ENCODE results near the gene NFIA.

NFIA gene

GRCh38 chr1:61460191-61460590 is 377.8 kb downstream of the NFIA start:
- no peak overlapping the region for H2BK5ac ChIP-seq (ENCODE audit: low read length)
- no peaks in the 10 kb centered on the region for H3K79me1 ChIP-seq (ENCODE audit: low read depth, low read length)
- no peak overlapping the region for H4K8ac ChIP-seq (ENCODE audit: low read depth, low read length)
- H2AK5ac ChIP-seq (ENCODE audit: low read depth, low read length), result no peak overlapping the region
- H2BK12ac ChIP-seq (ENCODE audit: low read length), result no peak overlapping the region
- no CpG with 5 or more reads among the region's 6 CpGs for WGBS, 2 donors (ENCODE audit: extremely low coverage in 2 of 2, insufficient read length in 2 of 2, insufficient replicate concordance in 1 of 2)
- no peak overlapping the region for H3K4me2 ChIP-seq (ENCODE audit: insufficient read depth, low read length, poor library complexity, severe bottlenecking)
- H2BK15ac ChIP-seq (ENCODE audit: low read length), result no peak overlapping the region
- no peak for DNase-seq (ENCODE audit: low spot score)
- no peaks in the 10 kb centered on the region for H3K36me3 ChIP-seq (replicated peaks in 1 of 2; ENCODE audit: control insufficient read depth in 2 of 2, insufficient read depth in 2 of 2, low read length in 2 of 2)
- no peak overlapping the region for H3K27ac ChIP-seq (replicated peaks; ENCODE audit: low read length)
- H4K91ac ChIP-seq (ENCODE audit: low read depth, low read length, poor library complexity), result no peak overlapping the region
- H3K27me3 ChIP-seq (ENCODE audit: control insufficient read depth in 3 of 3, insufficient read depth in 3 of 3, low read depth in 1 of 3, low read length in 3 of 3), result peaks cover 0 to 7% (median 0%) of the 10 kb centered on the region in 3 experiments
- no peak overlapping the region for H2AFZ ChIP-seq (ENCODE audit: low read length)
- H3K9ac ChIP-seq (ENCODE audit: low read depth, low read length, poor library complexity), result no peak overlapping the region
- no peak overlapping the region for H3K4me3 ChIP-seq (ENCODE audit: low read length in 2 of 2)
- peaks cover 0 to 2% of the 10 kb centered on the region in 2 donors for H3K4me1 ChIP-seq (ENCODE audit: control insufficient read depth in 2 of 2, insufficient read depth in 1 of 2, low read depth in 1 of 2, low read length in 2 of 2)
- H3K9me3 ChIP-seq (replicated peaks in 1 of 2; ENCODE audit: control insufficient read depth in 2 of 2, insufficient read depth in 1 of 2, low read depth in 1 of 2, low read length in 2 of 2), result no peaks in the 10 kb centered on the region
- no peak overlapping the region for H3K23ac ChIP-seq (ENCODE audit: low read depth, low read length, poor library complexity)
- no peak overlapping the region for H2BK120ac ChIP-seq (ENCODE audit: low read depth, low read length)
- no peak overlapping the region for H3K18ac ChIP-seq (ENCODE audit: low read length)
- no peak overlapping the region for H3K14ac ChIP-seq (ENCODE audit: low read length)
- no peak overlapping the region for H3K4ac ChIP-seq (ENCODE audit: low read length)

GRCh38 chr1:61461406-61462384 is 379.3 kb downstream of the NFIA start:
- no peak for DNase-seq (ENCODE audit: low spot score)
- H3K23ac ChIP-seq (ENCODE audit: low read depth, low read length, poor library complexity), result no peak overlapping the region
- H3K9me3 ChIP-seq (replicated peaks in 1 of 2; ENCODE audit: control insufficient read depth in 2 of 2, insufficient read depth in 1 of 2, low read depth in 1 of 2, low read length in 2 of 2), result no peaks in the 10 kb centered on the region

DNA sequence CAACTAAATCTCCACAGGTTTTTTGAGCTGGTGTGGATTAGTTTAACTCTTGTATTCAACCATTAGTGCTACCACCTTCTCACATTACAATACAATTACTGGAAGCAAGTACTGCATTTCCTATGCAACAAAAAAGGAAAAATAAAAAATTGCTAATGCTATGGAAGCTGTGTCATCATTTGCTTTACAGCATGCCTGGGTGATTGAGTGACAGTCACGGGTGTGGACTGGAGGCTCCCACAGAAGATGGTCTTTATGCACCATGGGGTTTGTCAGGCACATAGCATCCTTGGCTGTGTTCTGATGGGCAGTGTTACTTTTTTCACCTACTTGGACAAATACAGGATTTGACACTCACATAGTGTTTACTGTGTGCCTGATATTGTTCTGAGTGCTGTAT is 380.3 kb downstream of the NFIA start:
- H3K36me3 ChIP-seq (replicated peaks in 1 of 2; ENCODE audit: control insufficient read depth in 2 of 2, insufficient read depth in 2 of 2, low read length in 2 of 2), result no peaks in the 10 kb centered on the region
- H3K79me1 ChIP-seq (ENCODE audit: low read depth, low read length), result no peaks in the 10 kb centered on the region
- H3K23ac ChIP-seq (ENCODE audit: low read depth, low read length, poor library complexity), result no peak overlapping the region
- peaks cover 0 to 2% of the 10 kb centered on the region in 2 donors for H3K4me1 ChIP-seq (ENCODE audit: control insufficient read depth in 2 of 2, insufficient read depth in 1 of 2, low read depth in 1 of 2, low read length in 2 of 2)
- H3K14ac ChIP-seq (ENCODE audit: low read length), result no peak overlapping the region
- H3K9me3 ChIP-seq (replicated peaks in 1 of 2; ENCODE audit: control insufficient read depth in 2 of 2, insufficient read depth in 1 of 2, low read depth in 1 of 2, low read length in 2 of 2), result no peaks in the 10 kb centered on the region
- H2AFZ ChIP-seq (ENCODE audit: low read length), result no peak overlapping the region
- H4K8ac ChIP-seq (ENCODE audit: low read depth, low read length), result no peak overlapping the region
- no peak overlapping the region for H2BK120ac ChIP-seq (ENCODE audit: low read depth, low read length)
- no peak for DNase-seq (ENCODE audit: low spot score)
- no CpG with 5 or more reads among the region's 1 CpG for WGBS, 2 donors (ENCODE audit: extremely low coverage in 2 of 2, insufficient read length in 2 of 2, insufficient replicate concordance in 1 of 2)
- no peak overlapping the region for H2AK5ac ChIP-seq (ENCODE audit: low read depth, low read length)
- no peak overlapping the region for H3K4me2 ChIP-seq (ENCODE audit: insufficient read depth, low read length, poor library complexity, severe bottlenecking)
- H3K4me3 ChIP-seq (ENCODE audit: low read length in 2 of 2), result no peak overlapping the region
- H4K91ac ChIP-seq (ENCODE audit: low read depth, low read length, poor library complexity), result no peak overlapping the region
- H2BK5ac ChIP-seq (ENCODE audit: low read length), result no peak overlapping the region
- peaks cover 0 to 5% (median 0%) of the 10 kb centered on the region in 3 experiments for H3K27me3 ChIP-seq (ENCODE audit: control insufficient read depth in 3 of 3, insufficient read depth in 3 of 3, low read depth in 1 of 3, low read length in 3 of 3)
- no peak overlapping the region for H2BK15ac ChIP-seq (ENCODE audit: low read length)
- no peak overlapping the region for H3K4ac ChIP-seq (ENCODE audit: low read length)
- no peak overlapping the region for H2BK12ac ChIP-seq (ENCODE audit: low read length)
- H3K9ac ChIP-seq (ENCODE audit: low read depth, low read length, poor library complexity), result no peak overlapping the region
- H3K27ac ChIP-seq (replicated peaks; ENCODE audit: low read length), result no peak overlapping the region
- no peak overlapping the region for H3K18ac ChIP-seq (ENCODE audit: low read length)

More at GRCh38 chr1:61461406-61462384, 379.3 kb downstream of the NFIA start:
- Histone ChIP-seq H2BK120ac (ENCODE audit: low read depth, low read length) (no peak overlapping the region), H3K79me1 (ENCODE audit: low read depth, low read length) (no peaks in the 10 kb centered on the region), H4K8ac (ENCODE audit: low read depth, low read length) (no peak overlapping the region), H3K36me3 (replicated peaks in 1 of 2; ENCODE audit: control insufficient read depth in 2 of 2, insufficient read depth in 2 of 2, low read length in 2 of 2) (no peaks in the 10 kb centered on the region), H3K4ac (ENCODE audit: low read length) (no peak overlapping the region), H2AFZ (ENCODE audit: low read length) (no peak overlapping the region), H3K27me3 (ENCODE audit: control insufficient read depth in 3 of 3, insufficient read depth in 3 of 3, low read depth in 1 of 3, low read length in 3 of 3) (peaks cover 0 to 7% (median 0%) of the 10 kb centered on the region in 3 experiments), H3K14ac (ENCODE audit: low read length) (no peak overlapping the region), H3K27ac (replicated peaks; ENCODE audit: low read length) (no peak overlapping the region), H2BK5ac (ENCODE audit: low read length) (no peak overlapping the region), H2AK5ac (ENCODE audit: low read depth, low read length) (no peak overlapping the region), H4K91ac (ENCODE audit: low read depth, low read length, poor library complexity) (no peak overlapping the region), H3K4me3 (ENCODE audit: low read length in 2 of 2) (no peak overlapping the region), H3K4me2 (ENCODE audit: insufficient read depth, low read length, poor library complexity, severe bottlenecking) (no peak overlapping the region), H2BK15ac (ENCODE audit: low read length) (no peak overlapping the region), H3K18ac (ENCODE audit: low read length) (no peak overlapping the region), H3K9ac (ENCODE audit: low read depth, low read length, poor library complexity) (no peak overlapping the region), H3K4me1 (ENCODE audit: control insufficient read depth in 2 of 2, insufficient read depth in 1 of 2, low read depth in 1 of 2, low read length in 2 of 2) (peaks cover 0 to 2% of the 10 kb centered on the region in 2 donors), H2BK12ac (ENCODE audit: low read length) (no peak overlapping the region)
- WGBS, 2 donors (ENCODE audit: extremely low coverage in 2 of 2, insufficient read length in 2 of 2, insufficient replicate concordance in 1 of 2), result no CpG with 5 or more reads among the region's 14 CpGs

DNA sequence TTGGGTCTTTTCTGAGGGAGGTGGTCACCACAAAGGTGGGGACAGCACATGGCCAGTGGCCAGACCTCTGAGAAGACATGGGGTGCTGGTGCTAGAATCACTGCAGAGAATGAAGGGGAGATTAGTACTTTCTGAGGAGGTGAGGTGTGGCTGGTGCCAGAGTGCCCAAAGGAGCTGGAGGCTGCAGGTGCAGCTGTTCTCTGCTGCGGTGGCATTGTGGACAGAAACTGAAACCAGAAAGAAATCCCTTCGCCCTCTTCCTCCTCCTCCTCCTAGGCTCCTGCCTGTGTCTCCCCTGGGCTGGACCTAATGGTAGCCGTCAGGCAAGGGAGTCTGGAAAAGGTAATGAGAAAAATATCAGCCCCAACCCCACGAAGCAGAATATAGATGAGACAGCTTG is 380.9 kb downstream of the NFIA start:
- H3K4me2 ChIP-seq (ENCODE audit: insufficient read depth, low read length, poor library complexity, severe bottlenecking), result no peak overlapping the region
- no peak overlapping the region for H2AFZ ChIP-seq (ENCODE audit: low read length)
- H3K79me1 ChIP-seq (ENCODE audit: low read depth, low read length), result no peaks in the 10 kb centered on the region
- H3K27me3 ChIP-seq (ENCODE audit: control insufficient read depth in 3 of 3, insufficient read depth in 3 of 3, low read depth in 1 of 3, low read length in 3 of 3), result peaks cover 0 to 5% (median 0%) of the 10 kb centered on the region in 3 experiments
- H3K23ac ChIP-seq (ENCODE audit: low read depth, low read length, poor library complexity), result no peak overlapping the region
- no CpG with 5 or more reads among the region's 4 CpGs for WGBS, 2 donors (ENCODE audit: extremely low coverage in 2 of 2, insufficient read length in 2 of 2, insufficient replicate concordance in 1 of 2)
- no peak overlapping the region for H3K18ac ChIP-seq (ENCODE audit: low read length)
- no peak overlapping the region for H2BK5ac ChIP-seq (ENCODE audit: low read length)
- no peak overlapping the region for H3K9ac ChIP-seq (ENCODE audit: low read depth, low read length, poor library complexity)
- H2BK120ac ChIP-seq (ENCODE audit: low read depth, low read length), result no peak overlapping the region
- no peak overlapping the region for H4K8ac ChIP-seq (ENCODE audit: low read depth, low read length)
- H3K14ac ChIP-seq (ENCODE audit: low read length), result no peak overlapping the region
- H3K4me3 ChIP-seq (ENCODE audit: low read length in 2 of 2), result no peak overlapping the region
- peaks cover 0 to 2% of the 10 kb centered on the region in 2 donors for H3K4me1 ChIP-seq (ENCODE audit: control insufficient read depth in 2 of 2, insufficient read depth in 1 of 2, low read depth in 1 of 2, low read length in 2 of 2)
- H4K91ac ChIP-seq (ENCODE audit: low read depth, low read length, poor library complexity), result no peak overlapping the region
- H3K36me3 ChIP-seq (replicated peaks in 1 of 2; ENCODE audit: control insufficient read depth in 2 of 2, insufficient read depth in 2 of 2, low read length in 2 of 2), result no peaks in the 10 kb centered on the region
- H3K9me3 ChIP-seq (replicated peaks in 1 of 2; ENCODE audit: control insufficient read depth in 2 of 2, insufficient read depth in 1 of 2, low read depth in 1 of 2, low read length in 2 of 2), result no peaks in the 10 kb centered on the region
- no peak for DNase-seq (ENCODE audit: low spot score)
- no peak overlapping the region for H3K4ac ChIP-seq (ENCODE audit: low read length)
- no peak overlapping the region for H2AK5ac ChIP-seq (ENCODE audit: low read depth, low read length)
- H2BK12ac ChIP-seq (ENCODE audit: low read length), result no peak overlapping the region
- H2BK15ac ChIP-seq (ENCODE audit: low read length), result no peak overlapping the region
- H3K27ac ChIP-seq (replicated peaks; ENCODE audit: low read length), result no peak overlapping the region
